Cardiac fibroblast (primary cell): ENCODE data around the gene HIBCH.
"Not testable (repeated sequence)": the region's sequence is repeated elsewhere in the genome, so short reads cannot be mapped to it uniquely, and the experiment has no call there.

Source experiments
- DNase-seq, 2 donors: peaks; one replicate each; pipeline versions ENCODE4 v3.0.0 to v3.0.0-alpha.2; 2010; ENCODE audit warnings: low read depth in 2 of 2
- H3K4me3 ChIP-seq, 2 donors: replicated peaks in 1 of 2; 1 replicate in 1 of 2; 2 replicates in 1 of 2; pipeline ENCODE4 v1.5.1; 2011; ENCODE audit warnings: low read depth in 2 of 2, low read length in 2 of 2, mild to moderate bottlenecking in 2 of 2, moderate library complexity in 1 of 2
- CTCF ChIP-seq: IDR thresholded peaks from one replicate; pipeline ENCODE4 v1.5.1; 2011; ENCODE audit warnings: low read depth, mild to moderate bottlenecking, low read length, inconsistent platforms

The HIBCH gene

GRCh38 chr2:190323406-190323805, 3.8 kb upstream of the HIBCH start:
- DNase-seq = no peak
- TF ChIP-seq CTCF = no peak

GRCh38 chr2:190320696-190321095, 1.1 kb upstream of the HIBCH start:
- DNase-seq = no peak
- no peak overlapping the region for H3K4me3 ChIP-seq
- TF ChIP-seq CTCF = no peak

More at GRCh38 chr2:190323406-190323805, 3.8 kb upstream of the HIBCH start:
- no peak overlapping the region for H3K4me3 ChIP-seq

- peak overlapping the region; percentile 70 to 81 for H3K4me3 ChIP-seq
- no peak for DNase-seq
- no peak for TF ChIP-seq CTCF
These were observed 583 bp downstream of the HIBCH start for GRCh38 chr2:190318931-190319554.

GRCh38 chr2:190318514-190318913, 1.1 kb downstream of the HIBCH start:
- TF ChIP-seq CTCF = no peak

GRCh38 chr2:190315273-190315672, 4.4 kb downstream of the HIBCH start:
- no peak for TF ChIP-seq CTCF
- no peak overlapping the region for H3K4me3 ChIP-seq
- DNase-seq = no peak

More at GRCh38 chr2:190318514-190318913, 1.1 kb downstream of the HIBCH start:
- DNase-seq = no peak
- H3K4me3 ChIP-seq = peak overlapping the region; percentile 70 to 81

GRCh38 chr2:190313880-190314279, 5.7 kb downstream of the HIBCH start:
- TF ChIP-seq CTCF = no peak
- no peak for DNase-seq
- no peak overlapping the region for H3K4me3 ChIP-seq

- not testable (repeated sequence) for DNase-seq, H3K4me3 ChIP-seq
These were observed 7.0 kb downstream of the HIBCH start for GRCh38 chr2:190312635-190313025.
